NCI-H2171 treated with DMSO at 0.1 percent for 48 hours (cell line): ENCODE results near the gene SEMA5B.

Source experiments
- DNase-seq: peaks from one replicate; lab custom pipeline; 2025; lab: John Stamatoyannopoulos, UW

Gene SEMA5B

DNA sequence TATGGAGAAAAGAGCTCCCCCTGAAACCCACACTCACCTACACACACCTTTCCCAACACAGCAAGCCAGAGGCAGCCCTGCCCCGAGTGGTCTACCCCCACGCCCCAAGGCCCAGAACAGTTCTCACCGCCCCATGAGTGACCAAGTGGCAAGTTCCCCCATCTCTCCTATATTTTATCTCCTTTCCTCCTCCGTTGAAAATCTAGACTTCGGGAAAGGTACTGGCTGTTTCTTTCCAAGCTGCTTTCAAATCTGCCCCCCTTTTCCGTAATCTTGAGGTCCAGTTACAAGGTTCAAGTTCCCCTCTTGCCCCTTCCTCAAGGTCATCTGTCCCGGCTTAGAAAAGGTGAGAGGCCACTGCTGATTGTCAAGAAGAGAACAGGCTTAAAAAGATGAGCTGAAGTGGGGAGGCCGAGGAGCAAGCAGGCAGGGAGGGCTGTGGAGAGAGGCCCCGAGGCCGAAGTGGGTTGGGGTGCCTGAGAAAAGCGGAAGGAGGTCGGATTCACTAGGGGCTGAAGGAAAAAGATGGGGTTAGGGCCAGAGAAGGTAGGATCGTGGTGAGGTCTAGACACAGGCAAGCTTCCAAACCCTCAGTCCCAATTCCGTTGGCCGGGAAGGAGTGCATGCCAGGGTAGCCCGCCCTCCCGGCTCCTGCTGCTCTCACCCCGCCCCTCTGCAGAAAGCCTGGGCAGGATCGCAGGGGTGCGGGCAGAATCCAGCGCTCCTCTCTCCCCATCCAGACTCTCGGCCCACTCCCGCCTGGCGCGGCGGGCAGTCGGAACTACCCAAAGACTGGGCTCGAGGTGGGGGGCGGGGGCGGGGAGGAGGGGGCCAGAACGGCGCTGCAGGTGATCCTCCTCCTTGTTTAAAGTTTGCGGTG is 1.7 kb downstream of the SEMA5B start:
- DNase-seq: no peak

DNA sequence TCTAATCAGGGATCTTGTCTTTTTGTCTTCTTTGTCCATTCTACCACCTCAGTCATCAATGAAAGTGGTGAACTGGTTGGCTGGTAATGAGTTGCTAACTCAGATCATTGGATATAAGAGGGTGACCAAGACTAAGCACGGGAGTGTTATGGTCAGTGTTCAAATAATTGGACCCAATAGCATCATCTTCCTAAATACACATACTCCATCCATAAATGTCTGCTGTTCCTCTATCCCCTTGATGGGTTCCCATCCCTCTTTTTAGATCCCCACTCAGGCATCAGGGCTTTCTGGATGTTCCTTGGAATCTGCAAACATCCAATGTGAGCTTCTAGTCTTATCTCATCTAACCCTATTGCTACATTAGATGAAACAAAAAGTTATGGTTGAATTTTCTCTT is 3.5 kb downstream of the SEMA5B start:
- DNase-seq: no peak

DNA sequence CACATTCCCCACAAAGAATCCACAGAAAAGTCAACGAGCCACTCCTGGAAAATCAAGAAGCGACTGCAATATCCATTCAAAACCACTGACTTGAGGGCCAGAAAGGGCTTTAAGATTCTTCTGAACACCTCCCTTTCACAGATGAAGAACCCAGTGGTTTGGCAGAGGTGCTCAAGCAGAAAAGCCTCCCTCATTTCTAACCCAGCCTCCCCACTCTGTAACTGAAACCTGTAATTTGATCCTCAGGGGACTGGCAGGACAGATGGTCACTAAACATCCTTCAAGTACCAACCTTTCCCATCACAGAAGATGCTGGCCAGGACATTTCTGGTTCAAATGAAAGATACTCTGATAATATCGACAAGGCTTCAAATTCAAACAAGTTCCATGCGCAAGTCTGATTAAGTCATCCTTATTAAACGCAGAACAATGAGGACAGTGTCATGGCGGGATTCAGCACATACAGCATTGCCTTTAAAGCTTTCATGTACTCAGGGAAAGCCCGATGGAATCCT is 5.5 kb downstream of the SEMA5B start:
- peak; percentile 89 for DNase-seq

DNA sequence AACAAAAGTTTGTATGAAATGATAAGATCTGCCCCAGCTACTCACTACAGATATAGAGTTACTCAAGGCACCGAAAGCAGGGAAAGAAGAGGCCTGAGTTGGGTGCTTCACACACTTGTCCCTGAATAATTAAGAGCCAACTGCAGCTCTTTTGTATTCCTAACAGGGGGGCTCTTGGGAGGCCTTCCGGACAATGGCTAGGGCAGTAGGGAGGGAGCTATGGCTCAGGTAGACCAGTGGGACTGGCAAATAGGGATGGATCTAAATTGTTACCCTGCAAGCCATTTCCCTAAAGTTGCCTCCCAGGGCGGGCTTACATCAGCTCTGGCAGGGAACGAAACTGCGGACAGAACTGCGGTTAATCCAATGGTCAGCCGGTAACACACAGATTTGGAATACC is 6.2 kb downstream of the SEMA5B start:
- DNase-seq: peak; percentile 33

DNA sequence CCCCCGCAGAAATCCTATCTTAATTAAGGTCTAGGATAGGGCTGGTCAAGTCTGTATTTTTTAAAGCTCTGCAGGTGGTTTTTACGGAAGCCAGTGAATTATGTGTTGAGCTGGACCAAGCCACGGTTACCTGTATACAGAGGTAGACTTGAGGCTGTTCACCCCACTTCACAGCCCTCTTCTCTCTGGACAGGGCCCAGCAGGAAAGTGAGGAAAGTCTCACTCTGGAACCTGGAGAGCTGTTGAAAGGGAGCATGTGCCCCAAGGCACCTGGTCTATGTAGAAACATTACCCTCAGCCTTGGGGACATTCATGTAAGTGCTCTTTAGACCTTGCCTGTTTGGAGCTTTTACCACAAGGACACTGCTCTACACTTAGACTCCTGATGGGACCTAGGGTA is 6.9 kb downstream of the SEMA5B start:
- no peak for DNase-seq

DNA sequence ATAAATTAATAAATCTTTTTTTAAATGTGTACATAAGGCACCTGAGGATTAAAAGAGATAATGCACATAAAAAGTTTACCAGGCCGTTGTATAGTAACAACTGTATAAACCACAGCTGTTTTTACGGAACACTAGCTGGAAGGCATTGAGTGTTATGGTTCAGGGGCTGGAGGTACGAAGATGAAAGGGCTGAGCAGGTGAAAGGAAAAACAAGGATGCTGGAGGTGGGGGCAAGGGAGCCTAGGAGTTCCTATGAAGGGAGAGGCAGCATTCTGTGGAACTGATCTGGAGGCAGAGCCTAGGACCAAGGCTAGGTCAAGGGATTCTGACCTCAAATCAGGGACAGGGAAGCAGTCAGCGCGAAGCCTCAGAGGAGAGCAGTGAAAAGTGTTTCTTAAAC is 8.0 kb downstream of the SEMA5B start:
- no peak for DNase-seq

DNA sequence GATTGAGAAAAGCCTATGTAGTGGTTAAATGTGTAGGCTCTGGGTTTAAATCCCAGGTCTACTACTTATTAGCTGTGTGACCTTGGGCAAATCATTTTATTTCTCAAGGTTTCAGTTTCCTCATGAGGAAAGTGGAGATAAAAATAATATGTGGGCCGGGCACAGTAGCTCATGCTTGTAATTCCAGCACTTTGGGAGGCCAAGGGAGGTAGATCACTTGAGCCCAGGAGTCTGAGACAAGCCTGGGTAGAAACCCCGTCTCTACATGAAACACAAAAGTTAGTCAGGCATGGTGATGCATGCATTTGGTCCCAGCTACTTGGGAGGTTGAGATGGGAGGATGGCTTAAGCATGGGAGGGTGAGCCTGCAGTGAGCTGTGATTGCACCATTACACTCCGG is 8.4 kb downstream of the SEMA5B start:
- DNase-seq: no peak

DNA sequence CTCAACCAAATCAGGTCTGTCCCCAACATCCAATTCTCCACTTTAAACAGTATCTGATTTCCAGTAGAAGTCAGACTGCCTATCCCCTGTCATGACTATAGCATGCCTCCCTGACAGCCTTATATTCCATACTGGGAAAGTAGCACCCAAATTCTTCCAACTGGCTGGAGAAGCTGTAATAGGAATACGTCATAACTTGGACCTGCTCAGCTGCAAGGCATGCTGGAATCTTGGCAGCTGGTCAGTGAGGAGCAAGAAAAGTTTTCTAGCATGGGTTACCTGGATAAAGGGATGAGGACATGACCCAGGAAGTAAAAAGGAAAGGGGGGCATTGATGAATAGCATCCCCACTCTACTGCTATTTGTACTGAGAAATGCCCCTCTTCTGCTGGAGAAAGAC is 8.9 kb downstream of the SEMA5B start:
- DNase-seq: no peak

DNA sequence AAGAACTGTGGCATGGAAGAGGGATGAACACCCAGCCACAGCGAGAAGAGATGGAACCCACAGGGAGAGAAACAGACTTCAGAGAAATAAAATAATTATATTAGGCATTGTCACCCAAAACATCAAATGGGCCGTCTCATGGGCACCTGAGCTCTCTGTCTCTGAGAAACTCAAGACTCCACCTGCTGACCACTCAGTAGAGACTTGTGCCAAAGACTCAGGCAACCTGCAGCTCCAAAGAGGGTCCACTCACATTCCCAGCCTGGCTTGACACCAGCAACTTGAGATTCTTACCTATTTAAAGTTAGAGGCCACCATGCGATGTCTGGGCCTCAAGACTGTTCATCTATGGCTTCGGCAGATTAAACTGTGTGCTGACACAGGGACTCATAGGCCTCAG is 12.0 kb downstream of the SEMA5B start:
- DNase-seq: no peak

DNA sequence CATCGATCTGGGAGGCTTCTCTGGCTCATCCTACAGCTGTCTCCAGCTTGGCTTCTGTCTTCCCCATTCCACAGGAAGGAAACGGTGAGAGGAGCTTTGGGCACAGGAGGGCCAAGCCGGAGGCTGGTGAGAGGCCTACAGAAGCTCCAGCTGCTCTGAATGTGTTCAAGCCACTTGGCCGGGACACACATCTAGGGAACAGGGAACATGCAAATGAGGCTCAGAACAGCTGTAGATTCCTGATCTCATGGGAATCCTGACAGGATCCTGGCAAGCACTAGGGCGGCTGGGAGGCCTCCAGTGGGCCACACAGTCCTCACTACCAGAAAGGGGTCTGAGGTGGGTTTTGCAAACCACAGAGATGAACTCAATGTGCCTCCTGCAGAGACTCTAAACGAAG is 13.7 kb downstream of the SEMA5B start:
- peak; percentile 38 for DNase-seq

DNA sequence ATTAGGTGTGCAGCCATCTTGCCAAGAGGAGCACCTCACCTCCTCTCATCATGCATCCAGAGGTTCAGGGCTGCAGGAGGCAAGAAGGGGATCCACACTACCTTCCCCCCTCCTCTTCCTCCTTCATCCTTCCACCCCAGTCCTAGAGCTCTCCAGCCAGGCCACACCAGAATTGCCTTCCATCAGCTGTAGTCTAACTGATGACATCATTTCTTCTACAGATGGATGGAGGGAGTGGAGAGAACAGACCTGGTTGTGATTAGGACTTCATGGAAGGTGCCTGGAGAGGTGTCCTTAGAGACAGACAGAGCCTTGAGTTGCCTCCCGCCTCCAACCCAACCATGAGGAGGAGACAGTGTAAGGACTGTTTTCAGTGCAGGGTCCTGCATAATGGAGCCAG is 14.9 kb downstream of the SEMA5B start:
- no peak for DNase-seq

DNA sequence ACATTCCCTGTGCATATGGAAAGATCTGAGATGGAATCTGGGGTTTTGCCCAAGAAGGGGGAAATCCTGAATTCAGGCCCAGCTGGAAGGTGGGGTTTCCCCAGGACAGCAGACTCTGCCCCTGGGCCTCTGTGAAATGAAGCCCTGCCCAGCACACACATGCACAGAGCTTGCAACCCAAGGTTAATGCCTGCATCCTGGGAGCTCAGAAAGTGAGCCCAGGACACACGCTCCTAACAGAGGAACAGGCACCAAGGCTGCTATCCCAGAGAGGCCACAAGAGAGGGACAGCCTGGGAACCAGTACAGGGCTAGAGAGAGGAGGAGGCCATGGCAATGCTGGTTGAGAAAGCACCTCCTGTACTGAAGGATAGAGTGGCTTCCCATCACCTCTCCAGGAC is 16.1 kb downstream of the SEMA5B start:
- no peak for DNase-seq

DNA sequence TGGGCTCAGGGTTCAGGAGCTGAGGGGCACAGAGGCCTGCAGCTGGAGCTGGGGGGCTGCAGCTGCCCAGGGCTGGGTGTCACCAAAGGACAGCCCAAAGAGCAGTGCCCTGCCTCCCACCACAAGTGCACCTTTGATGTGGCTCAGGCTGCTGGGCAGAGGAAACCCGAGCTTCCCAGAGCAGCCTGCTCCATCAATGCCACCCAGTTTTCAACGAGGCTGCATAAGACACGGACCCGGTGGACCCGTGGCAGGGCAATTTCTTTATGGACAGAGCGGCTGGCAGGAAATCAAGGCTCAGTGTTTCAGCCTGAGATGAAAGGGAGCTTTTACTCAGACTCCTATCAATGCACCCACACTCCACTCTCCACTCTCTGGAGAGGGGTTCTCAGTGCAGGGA is 18.7 kb downstream of the SEMA5B start:
- DNase-seq: no peak

DNA sequence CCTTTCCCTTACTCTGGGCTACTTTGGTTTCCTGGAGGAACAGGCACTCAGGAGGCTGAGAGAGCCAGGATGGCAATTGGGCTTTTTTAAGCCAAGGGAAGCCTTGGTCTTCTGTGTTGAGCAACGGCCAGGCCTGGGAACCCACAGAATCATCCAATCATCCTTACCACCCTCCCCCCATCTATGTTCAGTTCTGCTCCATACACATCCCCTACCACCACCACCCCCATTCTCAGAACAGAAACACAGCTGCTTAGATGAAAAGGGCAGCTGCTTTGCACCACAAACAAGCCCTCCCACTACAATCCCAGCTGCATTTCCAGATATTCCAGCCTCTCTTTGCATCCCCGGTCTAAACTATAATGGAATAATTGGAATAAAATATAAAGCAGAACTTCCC is 21.0 kb downstream of the SEMA5B start:
- no peak for DNase-seq

DNA sequence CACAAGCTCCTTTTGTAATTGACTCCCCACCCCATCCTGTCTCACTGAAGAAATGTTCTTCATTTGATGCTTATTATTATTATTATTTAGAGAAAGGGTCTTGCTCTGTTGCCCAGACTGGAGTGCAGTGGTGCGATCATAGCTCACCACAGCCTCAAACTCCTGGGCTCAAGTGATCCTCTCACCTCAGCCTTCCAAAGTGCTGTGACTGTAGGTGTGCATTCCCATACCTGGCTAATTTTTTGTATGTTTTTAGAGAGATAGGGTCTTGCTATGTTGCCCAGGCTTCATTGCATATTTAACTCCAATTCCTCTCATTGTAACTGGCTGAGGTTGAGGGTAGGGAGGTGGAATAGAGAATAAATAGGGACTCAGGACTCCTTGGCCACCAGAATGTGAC is 22.3 kb downstream of the SEMA5B start:
- DNase-seq: no peak

DNA sequence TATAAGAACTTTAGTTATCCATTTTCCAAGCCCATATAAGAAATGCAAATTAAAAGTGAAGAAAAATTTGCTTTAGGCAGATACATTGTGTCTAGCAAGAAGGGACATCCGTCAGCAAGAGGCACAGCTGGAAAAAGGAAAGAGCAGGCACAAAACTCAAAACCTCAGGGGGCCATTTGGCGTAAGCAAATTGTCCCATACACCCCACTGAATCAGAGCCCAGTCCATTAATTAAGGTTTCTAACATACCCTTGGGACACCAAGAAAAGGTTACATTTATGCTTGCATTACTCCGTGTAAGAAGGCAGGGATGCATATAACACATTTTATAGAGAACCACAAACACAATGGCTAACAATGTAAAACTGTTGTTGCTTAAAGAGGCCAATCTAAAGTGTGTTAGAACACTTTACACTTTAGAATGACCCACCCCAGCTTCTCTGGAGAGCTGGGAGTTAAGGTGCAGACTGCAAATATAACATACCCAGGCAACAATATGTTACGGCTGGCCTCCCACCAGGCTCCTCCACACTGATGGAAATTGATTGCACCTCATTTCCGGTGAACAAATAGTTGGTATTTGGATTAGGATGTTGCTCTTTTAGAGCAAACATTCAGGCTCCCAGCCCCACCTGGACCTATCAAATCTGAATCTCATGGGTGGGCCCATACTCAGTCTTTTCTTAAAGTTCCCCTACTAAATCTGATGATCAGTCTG is 23.2 kb downstream of the SEMA5B start:
- no peak for DNase-seq

DNA sequence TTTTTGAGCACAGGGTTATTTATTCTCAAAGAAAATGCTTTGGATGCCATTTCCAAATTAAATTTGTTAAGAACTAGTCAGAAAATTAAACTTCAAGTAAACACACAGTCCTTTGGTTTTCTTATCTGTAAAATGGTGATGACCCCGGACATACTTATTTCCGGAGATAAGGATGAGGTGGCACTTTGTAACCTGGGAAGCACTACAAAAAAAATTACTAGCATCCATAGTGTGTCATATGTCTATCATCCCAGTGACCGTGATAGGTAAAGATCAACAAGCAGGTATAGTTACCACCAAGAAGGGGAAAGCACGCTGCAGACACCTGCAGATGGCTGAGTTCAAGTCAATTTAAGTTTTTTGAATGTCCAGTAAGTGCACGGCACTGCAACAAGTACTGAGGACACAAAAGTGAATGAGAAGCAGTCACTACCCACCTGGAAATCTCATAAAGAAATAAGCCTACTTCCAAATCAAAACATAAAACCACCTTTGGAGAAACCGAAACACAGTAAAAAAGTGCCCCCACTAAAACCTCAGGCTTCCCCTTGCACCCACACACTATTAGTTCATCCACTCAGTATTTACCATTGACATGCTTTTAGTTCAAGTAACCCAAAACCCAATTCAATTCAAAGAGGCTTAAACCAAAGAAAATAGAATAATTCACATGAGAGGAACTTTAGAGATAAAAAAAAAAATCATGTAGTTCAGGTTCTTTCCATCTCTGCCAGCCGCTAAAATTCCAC is 24.6 kb downstream of the SEMA5B start:
- DNase-seq: no peak

DNA sequence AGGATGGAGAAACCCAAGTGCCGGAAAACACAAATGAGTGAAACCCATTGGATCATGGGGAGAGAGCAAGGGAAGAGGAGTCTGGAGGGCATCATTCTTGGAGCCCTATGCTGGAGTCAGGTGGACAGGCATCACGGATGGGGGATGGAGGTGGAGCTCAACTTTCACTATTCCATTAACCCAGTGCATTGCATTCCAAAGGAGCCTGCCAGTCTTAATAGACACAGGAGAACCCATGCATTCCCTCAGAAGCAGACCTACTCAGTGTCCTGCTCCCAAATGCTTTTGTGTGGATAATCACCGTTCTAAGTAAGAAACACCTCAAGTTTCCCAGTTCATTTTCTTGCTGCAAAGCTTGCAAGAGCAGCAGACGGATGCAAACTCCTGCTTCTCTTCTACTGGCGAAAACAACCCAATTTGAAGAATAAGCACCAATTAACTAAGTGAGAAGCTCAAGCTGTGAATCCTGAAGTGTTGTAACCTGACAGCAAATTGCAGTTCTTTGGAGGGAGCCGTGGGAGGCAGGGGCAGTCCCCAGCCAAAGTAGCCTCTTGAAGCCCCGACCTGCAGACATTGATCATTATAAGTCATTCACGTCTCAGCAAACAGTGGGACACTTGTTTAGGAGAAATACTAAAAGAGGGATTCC is 25.3 kb downstream of the SEMA5B start:
- DNase-seq: no peak

DNA sequence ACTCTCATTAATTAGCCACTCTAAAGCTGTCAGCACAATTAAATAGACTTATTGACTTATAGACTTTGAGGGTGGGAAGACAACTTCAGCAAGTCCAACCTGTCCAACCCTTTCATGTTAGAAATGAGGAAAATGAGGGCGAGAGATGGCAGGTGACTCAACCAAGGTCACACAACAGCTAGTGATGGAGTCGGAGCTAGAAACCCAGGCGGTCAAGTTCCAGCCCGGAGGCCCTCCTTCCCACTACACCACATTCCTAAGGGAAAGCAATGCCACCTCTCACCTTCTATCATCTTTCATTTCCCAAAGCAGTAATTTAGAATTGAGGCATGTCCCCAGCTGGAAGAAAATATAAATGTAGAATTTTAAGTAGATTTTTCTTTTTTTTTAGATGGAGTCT is 28.7 kb downstream of the SEMA5B start:
- no peak for DNase-seq

DNA sequence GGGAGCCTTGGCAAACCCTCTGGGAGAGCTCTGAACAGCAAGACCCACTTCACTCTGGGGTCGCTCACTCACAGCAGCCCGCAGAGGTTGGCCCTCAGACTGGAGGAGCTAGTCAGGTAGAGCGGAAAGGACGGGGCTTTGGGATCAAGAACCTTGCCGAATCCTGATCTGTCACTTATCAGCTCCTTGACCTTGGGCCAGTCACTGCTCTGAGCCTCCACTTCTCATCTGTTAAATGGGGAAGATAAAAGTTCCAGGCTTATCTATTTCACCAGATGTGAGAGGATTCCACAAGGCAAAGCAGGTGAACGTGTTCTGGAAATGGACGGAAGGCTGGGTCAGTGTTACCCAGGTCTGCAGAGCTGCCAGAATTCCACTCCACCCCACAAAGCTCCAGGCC is 29.4 kb downstream of the SEMA5B start:
- no peak for DNase-seq

DNA sequence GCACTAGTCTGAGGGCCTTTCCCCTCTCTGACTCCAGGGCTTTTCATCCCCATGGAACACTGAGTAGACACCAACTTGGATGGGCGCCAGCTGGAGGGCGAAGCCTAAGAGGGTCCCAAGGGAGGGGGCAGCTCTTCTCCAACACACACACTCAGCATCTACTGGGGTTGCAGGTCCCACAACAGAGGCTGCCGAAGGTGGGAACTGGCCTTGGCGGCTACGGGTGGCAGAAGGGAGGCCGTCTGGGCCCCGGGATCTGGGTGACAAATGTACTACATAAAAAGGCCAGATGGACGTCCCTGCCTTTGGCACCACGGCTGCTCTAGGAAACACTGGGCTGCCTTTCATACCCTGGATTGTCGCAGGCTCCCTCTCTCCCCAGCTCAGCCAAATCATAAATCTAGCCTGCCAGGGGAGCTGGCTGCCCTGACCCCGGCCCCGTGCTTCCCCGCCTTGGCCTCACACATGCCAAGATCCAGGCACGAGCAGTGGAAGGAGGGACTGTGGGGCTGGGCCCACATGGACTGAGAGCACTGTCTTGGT is 31.5 kb downstream of the SEMA5B start:
- peak; percentile 81 for DNase-seq

DNA sequence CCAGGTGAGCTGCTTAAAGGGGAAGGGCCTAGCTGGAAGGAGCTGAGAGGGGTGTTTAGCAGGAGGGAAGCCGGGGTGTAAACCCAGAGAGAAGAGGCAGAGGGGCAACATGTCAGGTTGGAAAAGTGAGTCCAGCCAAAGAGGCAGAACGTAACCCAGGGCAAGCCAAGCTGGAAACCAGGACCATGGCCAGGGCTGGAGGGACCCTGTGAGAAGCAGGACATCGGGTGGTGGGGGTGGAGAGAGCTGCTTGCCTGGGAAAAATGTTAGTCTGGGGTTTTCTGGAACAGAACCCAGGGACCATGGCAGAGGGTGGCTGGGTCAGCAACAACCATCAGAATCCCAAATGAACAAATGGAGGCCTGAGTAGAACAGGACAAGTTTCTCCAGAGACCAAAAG is 32.6 kb downstream of the SEMA5B start:
- no peak for DNase-seq
